ENCODE data around the gene ATF6. TPM values are rescaled to one million over a fixed set of nuclear protein-coding genes. Genes with fewer than 3 reads are reported as not detected.

Gene ATF6
- total and polyA plus RNA-seq, 9 of the 15 experiments (the other 6 are each of a cell fraction or from before 2014, with no cell fraction given) = 11.7 to 32.4 (median 20.4) TPM

GRCh38 chr1:161913482-161914140 lies 147.5 kb downstream of the ATF6 start (continued):
- TF ChIP-seq THAP7 (CRISPR knock-in tag; IDR thresholded peaks at IDR 0.05) (no peak), POLR2A (conservative IDR thresholded peaks at IDR 0.05) (no peak), POLR2H (tag; IDR thresholded peaks at IDR 0.05; ENCODE audit: low read depth) (no peak), SMARCB1 (IDR thresholded peaks at IDR 0.05; ENCODE audit: insufficient read length, low read depth) (no peak)

- no TSS peak for BruUV-seq (replicated peaks)
- Histone ChIP-seq H2AFZ (ENCODE audit: low read depth, low read length) (no peak overlapping the region), H3K9me3 (replicated peaks; ENCODE audit: control insufficient read depth, insufficient read depth, low read depth, low read length) (no peaks in the 10 kb centered on the region), H3K4me3 (no peak overlapping the region), H3K9me1 (ENCODE audit: control insufficient read depth, insufficient read depth, low read length) (no peaks in the 10 kb centered on the region), H3K36me3 (ENCODE audit: control insufficient read depth, insufficient read depth, low read length) (peaks cover 28% of the 10 kb centered on the region; the same call in 2 of the 3 replicates), H3K27ac (ENCODE audit: extremely low read depth, low read depth, low read length) (no peak overlapping the region), H3K4me1 (replicated peaks in 1 of 2; ENCODE audit: control insufficient read depth in 2 of 2, insufficient read depth in 2 of 2, low read length in 2 of 2) (no peaks in the 10 kb centered on the region), H4K20me1 (replicated peaks; ENCODE audit: control insufficient read depth, insufficient read depth, low read length) (no peaks in the 10 kb centered on the region), H3K79me2 (ENCODE audit: control insufficient read depth, insufficient read depth, low read length) (no peaks in the 10 kb centered on the region), H3K9ac (ENCODE audit: insufficient read depth in 1 of 2, low read depth in 2 of 2, low read length in 2 of 2) (no peak overlapping the region), H3K27me3 (ENCODE audit: control insufficient read depth in 2 of 2, insufficient read depth in 2 of 2, low read length in 2 of 2) (no peaks in the 10 kb centered on the region), H3K4me2 (ENCODE audit: insufficient read depth, low read length) (no peak overlapping the region)
- DNase-seq (ENCODE audit: extremely low read depth in 1 of 4, low spot score in 3 of 4) = no peak
- no peak for FAIRE-seq
- intact Hi-C loops (cut with micrococcal nuclease) = no loop called here
- ATAC-seq = no peak
- 100% methylated on average over 1 of the region's 1 CpG for WGBS (ENCODE audit: insufficient coverage, low coverage, missing lambda C conversion rate)
- in situ Hi-C loops (cut with MboI) = no loop called here
- ChIA-PET POLR2A (interaction anchor here (0.9 to 1.5 kb wide), 4 partner anchors 9 to 38 kb away, joined by 3 to 5 read pairs (median 4); no protein-coding TSS in a partner anchor), CTCF (ENCODE audit: low intra/inter-chr PET ratio) (no interaction called here)
- TF ChIP-seq PREB (CRISPR knock-in tag; IDR thresholded peaks at IDR 0.05) (no peak), HINFP (tag; conservative IDR thresholded peaks at IDR 0.05; ENCODE audit: low read depth) (no peak), HMGXB4 (CRISPR knock-in tag; IDR thresholded peaks at IDR 0.05) (no peak), ZNF518B (CRISPR knock-in tag; IDR thresholded peaks at IDR 0.05) (no peak), NRF1 (conservative IDR thresholded peaks at IDR 0.05 in 1 of 2, IDR thresholded peaks at IDR 0.05 in 1 of 2) (no peak), MCM7 (IDR thresholded peaks at IDR 0.05) (no peak), CEBPB (tag; IDR thresholded peaks at IDR 0.05) (no peak), STAG1 (CRISPR knock-in tag; IDR thresholded peaks at IDR 0.05; ENCODE audit: borderline replicate concordance) (no peak)
These were observed 148.5 kb downstream of the ATF6 start for GRCh38 chr1:161914595-161914994.
